Stomach smooth muscle (tissue), 2 donors: ENCODE data around the gene TMEM141.
A peak's percentile ranks its signal among the peaks of the same experiment; 100 is the strongest.
"Not testable (repeated sequence)": the region's sequence is repeated elsewhere in the genome, so short reads cannot be mapped to it uniquely, and the experiment has no call there.

Experiments used
- H3K27ac ChIP-seq: one replicate; pipeline ENCODE4 v1.7.0; 2013; ENCODE audit warnings: mild to moderate bottlenecking, low read length, inconsistent platforms
- H3K27me3 ChIP-seq, 2 donors: one replicate each; pipeline ENCODE4 v1.7.0; 2013; ENCODE audit warnings: low read length in 2 of 2; ENCODE audit not compliant: insufficient read depth in 2 of 2, control insufficient read depth in 1 of 2
- H3K36me3 ChIP-seq, 2 donors: one replicate each; pipeline ENCODE4 v1.7.0; 2013; ENCODE audit warnings: low read length in 2 of 2; ENCODE audit not compliant: control insufficient read depth in 2 of 2, insufficient read depth in 2 of 2
- H3K4me1 ChIP-seq: one replicate; pipeline ENCODE4 v1.7.0; 2013; ENCODE audit warnings: low read length; ENCODE audit not compliant: control insufficient read depth, insufficient read depth
- H3K4me3 ChIP-seq, 2 donors: one replicate each; pipeline ENCODE4 v1.7.0; 2013; ENCODE audit warnings: low read length in 2 of 2
- H3K9ac ChIP-seq, 2 donors: one replicate each; pipeline ENCODE4 v1.7.0; 2013; ENCODE audit warnings: low read length in 2 of 2, mild to moderate bottlenecking in 1 of 2
- H3K9me3 ChIP-seq, 2 donors: one replicate each; pipeline ENCODE4 v1.7.0; 2013; ENCODE audit warnings: low read length in 2 of 2; ENCODE audit not compliant: control insufficient read depth in 2 of 2
- donor health status: healthy.
- donor health status: Pancreatic carcinoma.

The TMEM141 gene

DNA sequence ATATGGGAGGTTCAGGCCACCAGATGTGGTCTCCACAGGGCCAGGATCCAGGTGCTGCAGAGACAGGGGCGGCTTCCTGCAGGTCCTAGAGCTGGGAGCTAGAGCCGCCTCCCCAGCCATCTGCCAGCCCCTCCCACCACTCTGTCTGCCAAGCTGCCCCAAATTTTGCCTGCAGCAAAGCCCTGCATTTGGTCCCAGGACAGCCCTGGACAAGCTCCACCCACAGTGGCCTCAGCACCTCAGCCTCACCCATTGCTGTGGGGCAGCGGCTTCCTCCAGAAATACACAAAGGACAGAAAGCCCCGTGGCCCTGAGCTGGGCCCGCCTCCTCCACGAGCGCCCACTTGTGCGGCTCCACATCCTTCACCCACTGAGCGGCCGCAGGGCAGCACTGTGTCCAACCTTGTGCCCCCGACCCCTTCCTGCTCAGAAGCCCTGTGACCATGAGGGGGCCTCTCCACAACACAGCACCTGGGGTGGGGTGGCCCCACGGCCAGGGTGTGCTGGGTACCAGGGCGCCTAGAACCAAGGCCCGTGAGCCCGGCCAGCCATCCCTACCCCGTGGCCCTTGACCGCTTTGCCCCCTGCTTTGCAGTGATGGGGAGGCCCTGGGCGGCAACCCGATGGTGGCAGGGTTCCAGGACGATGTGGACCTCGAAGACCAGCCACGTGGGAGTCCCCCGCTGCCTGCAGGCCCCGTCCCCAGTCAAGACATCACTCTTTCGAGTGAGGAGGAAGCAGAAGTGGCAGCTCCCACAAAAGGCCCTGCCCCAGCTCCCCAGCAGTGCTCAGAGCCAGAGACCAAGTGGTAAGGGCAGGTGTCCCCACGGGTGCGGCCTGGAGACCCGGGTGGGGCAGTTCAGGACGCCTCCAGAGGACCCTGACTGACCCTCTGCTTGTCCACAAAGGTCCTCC is 47.4 kb downstream of the TMEM141 start:
- H3K4me3 ChIP-seq, result no peak overlapping the region
- H3K9ac ChIP-seq, result no peak overlapping the region
- peaks cover 2 to 3% of the 10 kb centered on the region in 2 donors for H3K27me3 ChIP-seq
- peaks cover 23% of the 10 kb centered on the region for H3K4me1 ChIP-seq
- H3K36me3 ChIP-seq, result peaks cover 0 to 6% of the 10 kb centered on the region in 2 donors
- no peaks in the 10 kb centered on the region for H3K9me3 ChIP-seq
- no peak overlapping the region for H3K27ac ChIP-seq

DNA sequence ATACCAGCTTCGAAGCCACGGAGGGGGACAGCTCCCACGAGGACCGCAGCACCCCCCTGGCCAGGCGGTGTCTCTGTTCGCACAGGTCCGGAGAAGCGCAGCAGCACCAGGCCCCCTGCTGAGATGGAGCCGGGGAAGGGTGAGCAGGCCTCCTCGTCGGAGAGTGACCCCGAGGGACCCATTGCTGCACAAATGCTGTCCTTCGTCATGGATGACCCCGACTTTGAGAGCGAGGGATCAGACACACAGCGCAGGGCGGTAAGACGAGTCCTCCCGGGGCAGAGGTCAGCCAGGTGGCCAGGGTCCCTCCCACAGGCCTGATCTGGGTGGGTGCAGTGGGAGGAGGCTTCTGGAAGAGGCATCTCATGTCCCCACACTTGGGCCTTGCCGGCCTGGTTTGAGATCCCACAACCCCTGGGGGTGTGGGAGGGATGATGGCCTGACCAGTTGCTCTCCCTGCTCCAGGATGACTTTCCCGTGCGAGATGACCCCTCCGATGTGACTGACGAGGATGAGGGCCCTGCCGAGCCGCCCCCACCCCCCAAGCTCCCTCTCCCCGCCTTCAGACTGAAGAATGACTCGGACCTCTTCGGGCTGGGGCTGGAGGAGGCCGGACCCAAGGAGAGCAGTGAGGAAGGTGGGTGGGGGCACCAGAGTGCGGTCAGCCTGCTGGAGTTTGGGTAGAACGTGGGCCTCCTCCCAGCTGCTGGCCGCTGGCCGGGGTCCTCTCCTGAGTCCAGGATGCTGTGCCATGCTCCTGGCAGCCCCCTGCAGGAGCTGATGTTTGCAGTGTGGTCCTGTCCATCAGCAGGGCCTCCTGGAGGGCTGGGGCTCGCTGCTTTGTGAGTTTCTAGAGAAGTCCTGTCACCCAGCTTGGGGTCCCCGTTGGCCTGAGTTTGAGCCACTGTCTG is 48.3 kb downstream of the TMEM141 start:
- Histone ChIP-seq H3K9me3 (no peaks in the 10 kb centered on the region), H3K27me3 (peaks cover 3 to 8% of the 10 kb centered on the region in 2 donors), H3K9ac (no peak overlapping the region), H3K27ac (no peak overlapping the region), H3K36me3 (peaks cover 0 to 6% of the 10 kb centered on the region in 2 donors), H3K4me1 (peaks cover 32% of the 10 kb centered on the region), H3K4me3 (no peak overlapping the region)

DNA sequence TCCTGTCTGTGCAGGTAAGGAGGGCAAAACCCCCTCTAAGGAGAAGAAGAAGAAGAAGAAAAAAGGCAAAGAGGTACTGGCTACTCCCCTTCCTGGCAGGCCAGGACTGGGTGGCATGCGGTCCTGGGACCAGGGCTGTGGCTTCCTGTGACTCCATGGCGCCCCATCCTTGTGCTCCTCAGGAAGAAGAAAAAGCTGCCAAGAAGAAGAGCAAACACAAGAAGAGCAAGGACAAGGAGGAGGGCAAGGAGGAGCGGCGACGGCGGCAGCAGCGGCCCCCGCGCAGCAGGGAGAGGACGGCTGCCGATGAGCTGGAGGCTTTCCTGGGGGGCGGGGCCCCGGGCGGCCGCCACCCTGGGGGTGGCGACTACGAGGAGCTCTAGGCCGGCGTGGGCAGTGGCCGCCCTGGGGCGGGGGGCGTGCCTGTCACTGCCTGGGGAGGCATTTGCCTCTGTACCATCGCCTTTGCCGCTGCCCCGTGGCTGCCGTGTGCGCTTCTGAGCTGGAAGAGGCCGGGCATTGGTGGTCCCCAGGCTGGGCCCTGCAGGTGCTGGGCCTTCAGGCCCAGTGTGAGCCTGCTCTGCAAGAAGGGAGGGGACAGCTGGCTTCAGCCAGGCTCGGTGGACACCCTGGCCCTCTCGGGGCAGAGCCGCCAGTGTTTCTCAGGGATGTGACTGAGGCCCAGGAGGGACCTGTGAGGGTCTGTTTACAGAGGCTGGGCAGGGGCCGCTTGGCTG is 49.2 kb downstream of the TMEM141 start:
- Histone ChIP-seq H3K9ac (no peak overlapping the region), H3K4me1 (peaks cover 34% of the 10 kb centered on the region), H3K27ac (no peak overlapping the region), H3K36me3 (peaks cover 0 to 6% of the 10 kb centered on the region in 2 donors), H3K9me3 (no peaks in the 10 kb centered on the region), H3K4me3 (no peak overlapping the region), H3K27me3 (peaks cover 5 to 14% of the 10 kb centered on the region in 2 donors)

DNA sequence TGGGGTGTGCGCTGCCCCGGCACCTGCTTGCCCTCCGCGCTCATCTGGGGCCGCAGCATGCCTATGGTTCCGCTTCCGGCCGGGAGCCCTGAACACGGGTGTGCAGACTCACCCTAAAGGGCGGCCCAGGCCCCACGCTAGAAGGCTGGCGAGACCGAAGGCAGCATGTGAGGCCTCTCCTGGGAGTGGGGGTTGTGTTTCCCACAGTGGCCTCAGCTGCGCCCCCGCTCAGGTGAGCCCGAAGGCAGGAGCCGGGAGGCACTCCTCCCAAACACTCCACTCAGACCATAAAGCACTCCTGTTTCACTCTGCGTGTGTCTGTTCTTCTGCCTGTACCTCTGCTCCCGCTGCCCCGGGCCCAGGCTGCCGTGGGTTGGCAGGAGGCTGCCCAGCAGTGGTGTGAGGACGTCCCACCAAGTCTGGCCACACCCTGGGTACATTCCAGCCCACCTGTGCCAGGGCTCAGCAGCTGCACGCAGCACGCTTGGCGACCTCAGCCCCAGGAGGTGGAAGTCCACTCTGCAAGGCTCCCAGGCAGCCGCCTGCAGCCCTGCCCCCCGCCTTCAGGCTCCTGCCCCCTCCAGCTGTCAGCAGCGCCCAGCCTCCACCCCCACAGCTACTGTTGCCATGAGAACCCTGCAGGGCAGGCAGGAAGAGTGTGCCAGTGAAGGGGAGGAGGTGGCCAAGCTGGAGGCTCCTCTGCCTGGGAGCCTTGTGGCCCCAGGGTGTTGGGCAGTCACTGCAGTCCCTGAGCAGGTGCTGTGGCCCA is 49.9 kb downstream of the TMEM141 start:
- Histone ChIP-seq H3K4me1 (peaks cover 35% of the 10 kb centered on the region), H3K9ac (no peak overlapping the region), H3K9me3 (no peaks in the 10 kb centered on the region), H3K36me3 (peaks cover 0 to 6% of the 10 kb centered on the region in 2 donors), H3K27me3 (peaks cover 5 to 21% of the 10 kb centered on the region in 2 donors), H3K27ac (no peak overlapping the region), H3K4me3 (no peak overlapping the region)

DNA sequence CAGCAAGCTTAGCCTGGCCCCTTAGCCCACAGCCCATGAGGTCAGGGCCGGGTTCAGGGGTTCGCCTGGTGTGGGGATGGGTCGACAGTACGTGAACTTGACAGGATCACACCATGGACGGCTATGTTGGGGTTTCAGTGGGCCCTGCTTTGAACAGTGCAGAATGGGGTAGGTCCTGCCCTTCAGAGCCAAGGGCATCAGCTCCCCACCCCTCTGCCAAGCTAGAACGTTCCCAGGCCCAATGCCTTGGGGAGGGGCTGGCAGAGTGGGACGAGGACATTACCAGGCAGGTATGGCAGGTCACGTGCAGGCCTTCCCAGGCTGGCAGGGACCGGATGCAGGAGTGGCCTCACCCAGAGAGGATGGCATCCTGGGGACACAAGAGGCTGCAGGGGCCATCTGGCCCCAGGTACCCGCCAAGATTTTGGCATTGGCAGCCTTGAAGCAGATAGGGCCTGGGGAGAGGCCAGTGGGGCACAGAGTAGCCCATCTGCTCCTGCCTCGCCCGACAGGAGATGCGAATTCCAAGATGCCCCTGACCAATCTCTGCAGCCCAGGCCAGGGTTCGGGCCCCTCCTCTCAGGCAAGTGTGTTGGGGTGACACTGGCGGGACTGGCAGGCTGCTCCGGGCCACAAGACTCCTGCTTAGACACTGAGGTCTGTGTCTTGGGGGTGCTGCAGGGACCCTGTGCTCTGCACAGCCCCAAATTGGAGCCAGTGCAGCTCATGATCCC is 50.7 kb downstream of the TMEM141 start:
- Histone ChIP-seq H3K4me3 (peak overlapping the region in 1 of 2 donors; percentile 77), H3K4me1 (peaks cover 41% of the 10 kb centered on the region), H3K27me3 (peaks cover 8 to 29% of the 10 kb centered on the region in 2 donors)
- H3K27ac ChIP-seq, H3K36me3 ChIP-seq, H3K9ac ChIP-seq, H3K9me3 ChIP-seq: not testable (repeated sequence)

DNA sequence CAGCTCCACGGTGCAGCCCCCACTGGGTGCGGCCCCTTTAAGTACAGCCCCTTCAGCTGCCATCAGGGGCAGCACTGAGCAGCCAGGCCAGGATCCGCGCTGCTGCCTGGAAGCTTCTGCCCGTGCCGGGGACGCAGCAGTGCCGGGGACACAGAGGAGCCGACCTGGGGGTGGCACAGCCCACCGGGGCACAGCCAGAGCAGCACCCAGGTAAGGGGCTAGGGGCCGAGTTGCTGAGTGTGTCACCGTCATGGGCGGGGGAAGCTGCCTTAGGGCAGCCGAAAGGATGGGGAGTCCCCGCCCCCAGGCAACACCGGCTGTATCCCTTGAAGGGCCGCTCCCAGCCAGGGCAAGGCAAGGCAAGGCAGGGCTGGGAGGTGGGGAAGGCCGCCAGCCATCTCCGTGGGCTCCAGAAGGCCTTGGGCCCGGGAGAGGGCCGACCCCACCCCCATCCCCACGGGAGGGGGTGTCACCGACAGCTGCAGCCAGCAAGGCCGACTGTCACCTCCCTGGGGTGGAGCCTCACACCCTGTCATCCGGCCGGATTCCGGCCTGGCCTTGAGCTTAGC is 51.3 kb downstream of the TMEM141 start, which contains the start of gene AJM1:
Gene AJM1, plus strand, starts transcription at position 99 of the 569 bp plus-strand sequence. CDS start 1,937 bp downstream, outside the sequence.
- H3K27ac ChIP-seq, H3K9me3 ChIP-seq, H3K36me3 ChIP-seq: not testable (repeated sequence)
- peaks cover 9 to 33% of the 10 kb centered on the region in 2 donors for H3K27me3 ChIP-seq
- peaks cover 45% of the 10 kb centered on the region for H3K4me1 ChIP-seq
- peak within 1 kb of the TSS; percentile 62 to 77 for H3K4me3 ChIP-seq
- peak within 1 kb of the TSS in 1 of 2 donors; percentile 32 for H3K9ac ChIP-seq
